Upper lobe of left lung (tissue), 4 donors: ENCODE results near the gene NME7.

ENCODE experiments used
- CTCF ChIP-seq, 6 experiments: fragments of 450-650 bp in 4 of 6; fragments of 200-600 bp in 2 of 6; sonication (generic) in 2 of 6; IDR thresholded peaks; one replicate each; pipeline ENCODE4 v1.5.1; 2016 to 2019; ENCODE audit warnings: antibody characterized with exemption in 6 of 6
- POLR2A ChIP-seq, 4 donors: fragments of 450-650 bp; IDR thresholded peaks; one replicate each; pipeline ENCODE4 v1.5.1; 2016 to 2017; ENCODE audit warnings: antibody characterized with exemption in 4 of 4, mild to moderate bottlenecking in 2 of 4

- TF ChIP-seq CTCF (IDR thresholded peaks at IDR 0.05) (no peak), POLR2A (IDR thresholded peaks at IDR 0.05) (no peak)
These were observed 234.9 kb downstream of the NME7 start for GRCh38 chr1:169132512-169133227.
